Suprapubic skin (tissue), 4 donors: ENCODE data around the gene PAFAH1B1. TPM values are rescaled to one million over a fixed set of nuclear protein-coding genes. Genes with fewer than 3 reads are reported as not detected.
"Not testable (repeated sequence)": the region's sequence is repeated elsewhere in the genome, so short reads cannot be mapped to it uniquely, and the experiment has no call there.

ENCODE experiments used
- DNase-seq, 2 donors: peaks; one replicate each; pipeline ENCODE4 v3.0.0-alpha.2; 2019; ENCODE audit warnings: low spot score in 2 of 2
- H3K27ac ChIP-seq: fragments of 200-600 bp; sonication (generic); one replicate; pipeline ENCODE4 v1.5.1; 2019
- H3K27me3 ChIP-seq: fragments of 200-600 bp; sonication (generic); one replicate; pipeline ENCODE4 v1.5.1; 2019
- H3K36me3 ChIP-seq: fragments of 200-600 bp; sonication (generic); one replicate; pipeline ENCODE4 v1.5.1; 2019
- H3K4me1 ChIP-seq: fragments of 200-600 bp; sonication (generic); one replicate; pipeline ENCODE4 v1.5.1; 2019
- H3K4me3 ChIP-seq: fragments of 200-600 bp; sonication (generic); one replicate; pipeline ENCODE4 v1.5.1; 2019; ENCODE audit warnings: mild to moderate bottlenecking
- H3K9me3 ChIP-seq: fragments of 200-600 bp; sonication (generic); one replicate; pipeline ENCODE4 v1.5.1; 2019
- CTCF ChIP-seq, 2 donors: fragments of 200-600 bp in 1 of 2; fragments of 450-650 bp in 1 of 2; sonication (generic) in 1 of 2; IDR thresholded peaks; one replicate each; pipeline ENCODE4 v1.5.1; 2016 to 2019; ENCODE audit warnings: antibody characterized with exemption in 2 of 2, mild to moderate bottlenecking in 1 of 2, moderate library complexity in 1 of 2
- EP300 ChIP-seq: sonication (generic); formaldehyde crosslinking; IDR thresholded peaks from one replicate; pipeline ENCODE4 v1.6.1; 2017; ENCODE audit warnings: antibody characterized with exemption
- POLR2A ChIP-seq, 2 donors: fragments of 450-650 bp; IDR thresholded peaks; one replicate each; pipeline ENCODE4 v1.6.1; 2017; ENCODE audit warnings: antibody characterized with exemption in 2 of 2, mild to moderate bottlenecking in 2 of 2, moderate library complexity in 2 of 2
- POLR2AphosphoS5 ChIP-seq, 3 donors: sonication (generic); formaldehyde crosslinking; IDR thresholded peaks; one replicate each; pipeline ENCODE4 v1.6.1; 2017; ENCODE audit warnings: antibody characterized with exemption in 3 of 3
- WGBS: methylation state at CpG from one replicate; pipeline ENCODE4 v1.1.5; 2018; 5-methylcytosine and 5-hydroxymethylcytosine counted together
- total RNA-seq, 4 donors: library from RNA; depleted of rRNA; stranded (reverse); fragments of >200 nt; gene quantifications; one replicate each; pipeline ENCODE4 v1.1.0, GENCODE V29; 2016

The PAFAH1B1 gene
- total RNA-seq, 4 donors from 2014 or later: 97.4 to 283 (median 125) TPM

DNA sequence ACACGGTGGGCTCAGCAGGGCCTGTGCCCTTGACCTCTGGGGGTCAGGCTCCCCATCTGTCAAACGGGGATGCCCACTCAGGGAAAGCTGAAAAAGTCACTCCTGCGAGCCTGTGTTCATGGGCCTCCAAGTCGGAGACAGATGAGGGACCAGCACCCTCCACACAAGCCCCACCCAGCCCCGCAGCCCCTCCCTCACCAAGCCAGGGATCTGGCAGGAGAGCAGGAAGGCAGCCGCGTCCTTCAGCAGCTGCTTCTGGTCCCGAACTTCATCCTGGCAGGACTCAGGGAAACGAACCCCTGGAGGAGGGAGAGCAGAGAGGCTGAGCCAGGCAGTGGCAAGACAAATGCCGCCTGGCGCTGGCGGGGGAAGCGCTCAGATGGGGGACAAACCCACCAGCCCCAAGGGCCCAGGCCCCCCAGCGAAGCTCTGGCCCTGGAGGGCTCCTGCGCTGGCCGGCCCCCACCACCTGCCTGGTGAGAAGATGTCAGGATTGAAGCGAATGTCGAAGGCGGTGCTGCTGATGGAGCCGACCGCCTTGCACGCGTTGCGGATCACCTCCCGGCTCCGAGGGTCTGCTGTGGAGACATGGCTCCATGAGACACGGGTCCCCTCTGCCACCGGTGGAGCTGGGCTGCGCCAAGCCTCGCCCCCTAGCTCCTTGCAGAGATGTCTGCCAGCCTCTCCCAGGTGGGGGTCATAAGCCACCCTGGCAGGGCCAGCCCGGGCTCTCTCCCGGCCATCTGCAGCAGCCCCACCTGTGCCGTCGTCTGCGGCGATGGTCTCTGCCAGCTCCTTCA, 102.7 kb downstream of the PAFAH1B1 start:
- H3K4me1 ChIP-seq: no peaks in the 10 kb centered on the region
- DNase-seq: peak; percentile 57 to 77
- TF ChIP-seq CTCF (IDR thresholded peaks at IDR 0.05) (no peak), EP300 (no peak), POLR2AphosphoS5 (IDR thresholded peaks at IDR 0.05) (no peak), POLR2A (IDR thresholded peaks at IDR 0.05) (no peak)
- H3K27ac ChIP-seq: no peak overlapping the region
- H3K4me3 ChIP-seq: no peak overlapping the region
- peaks cover 100% of the 10 kb centered on the region for H3K36me3 ChIP-seq
- no peaks in the 10 kb centered on the region for H3K9me3 ChIP-seq
- 88% methylated on average over 36 of the region's 36 CpGs for WGBS
- H3K27me3 ChIP-seq: no peaks in the 10 kb centered on the region

- H3K9me3 ChIP-seq: no peaks in the 10 kb centered on the region
- peaks cover 99% of the 10 kb centered on the region for H3K36me3 ChIP-seq
- 96% methylated on average over 33 of the region's 40 CpGs for WGBS
- H3K4me1 ChIP-seq: no peaks in the 10 kb centered on the region
- no peak overlapping the region for H3K27ac ChIP-seq
- no peak overlapping the region for H3K4me3 ChIP-seq
- DNase-seq: peak; percentile 58 to 76
- no peaks in the 10 kb centered on the region for H3K27me3 ChIP-seq
- TF ChIP-seq EP300: no peak
- TF ChIP-seq POLR2AphosphoS5 (IDR thresholded peaks at IDR 0.05): no peak
- TF ChIP-seq POLR2A (IDR thresholded peaks at IDR 0.05): no peak
- no peak for TF ChIP-seq CTCF (IDR thresholded peaks at IDR 0.05)
Measured at GRCh38 chr17:2697611-2698162, 104.2 kb downstream of the PAFAH1B1 start.

GRCh38 chr17:2699216-2699805, 105.9 kb downstream of the PAFAH1B1 start:
- not testable (repeated sequence) for H3K4me3 ChIP-seq, H3K27ac ChIP-seq, H3K9me3 ChIP-seq, H3K4me1 ChIP-seq, H3K27me3 ChIP-seq
- H3K36me3 ChIP-seq: peaks cover 99% of the 10 kb centered on the region
- DNase-seq: peak in 1 of 2 donors; percentile 31
- 87% methylated on average over 18 of the region's 18 CpGs for WGBS

DNA sequence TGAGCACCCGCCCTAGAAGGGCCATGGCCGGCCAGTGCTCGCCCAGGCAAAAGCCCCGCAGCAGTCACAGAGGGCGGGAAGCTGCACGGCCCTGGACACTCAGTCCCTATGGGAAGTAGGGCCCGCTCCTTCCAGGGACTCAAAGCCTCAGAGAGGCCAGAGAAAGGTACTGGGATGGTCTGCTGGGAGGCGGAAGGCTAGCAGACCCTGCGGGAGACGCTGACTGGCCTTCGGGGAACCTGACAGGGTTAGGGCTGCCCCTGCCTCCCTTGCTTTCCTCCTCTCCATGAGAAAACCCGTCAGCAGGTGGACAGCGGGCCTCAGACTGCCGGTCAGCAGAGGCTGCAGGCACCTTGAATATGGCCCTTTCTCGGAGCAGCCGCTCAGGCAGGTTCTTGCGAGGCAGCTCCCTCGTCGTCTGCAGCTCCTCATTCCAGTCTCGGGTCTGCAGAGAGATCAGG, 106.6 kb downstream of the PAFAH1B1 start:
- peaks cover 93% of the 10 kb centered on the region for H3K36me3 ChIP-seq
- peak; percentile 41 to 70 for DNase-seq
- H3K9me3 ChIP-seq: no peaks in the 10 kb centered on the region
- 95% methylated on average over 20 of the region's 20 CpGs for WGBS
- H3K27me3 ChIP-seq: no peaks in the 10 kb centered on the region
- TF ChIP-seq CTCF (IDR thresholded peaks at IDR 0.05): no peak
- no peak for TF ChIP-seq POLR2A (IDR thresholded peaks at IDR 0.05)
- TF ChIP-seq EP300: no peak
- no peak for TF ChIP-seq POLR2AphosphoS5 (IDR thresholded peaks at IDR 0.05)
- no peak overlapping the region for H3K4me3 ChIP-seq
- no peak overlapping the region for H3K27ac ChIP-seq
- H3K4me1 ChIP-seq: peaks cover under 1% of the 10 kb centered on the region

DNA sequence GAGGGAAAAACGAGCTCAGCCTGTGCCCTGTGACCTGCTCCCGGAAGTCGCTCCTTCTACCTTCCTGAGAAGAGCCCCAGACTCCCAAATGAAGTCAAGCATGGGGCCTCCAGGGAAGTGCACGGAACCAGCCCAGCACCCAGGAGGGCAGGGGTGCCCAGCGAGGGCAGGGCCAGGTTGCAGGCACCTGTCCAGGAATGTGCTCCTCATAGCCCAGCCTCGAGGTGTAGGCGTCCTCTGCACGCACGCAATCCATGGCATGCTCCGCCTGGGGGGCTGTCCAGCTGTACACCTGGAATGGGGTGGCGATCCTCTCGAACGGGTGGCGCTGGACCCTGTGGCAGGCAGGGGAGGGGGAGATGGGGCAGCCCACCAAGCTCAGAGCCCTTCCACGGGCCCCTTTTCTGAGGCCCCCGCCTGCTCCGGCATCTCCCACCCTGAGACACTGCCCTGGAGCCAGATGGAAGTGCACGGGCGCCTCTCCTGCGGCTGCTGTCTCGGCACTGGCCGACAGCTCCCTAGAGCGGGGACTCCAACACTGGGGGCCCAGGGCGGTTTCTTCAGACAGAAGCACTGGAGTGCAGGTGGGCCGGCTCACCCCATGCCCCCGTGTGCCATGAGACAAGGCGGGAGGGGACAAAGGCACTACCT, 107.2 kb downstream of the PAFAH1B1 start:
- TF ChIP-seq POLR2A (IDR thresholded peaks at IDR 0.05) (no peak), EP300 (no peak), POLR2AphosphoS5 (IDR thresholded peaks at IDR 0.05) (no peak), CTCF (IDR thresholded peaks at IDR 0.05) (no peak)
- H3K4me3 ChIP-seq: no peak overlapping the region
- H3K9me3 ChIP-seq: no peaks in the 10 kb centered on the region
- peak; percentile 57 to 59 for DNase-seq
- H3K27ac ChIP-seq: no peak overlapping the region
- 90% methylated on average over 18 of the region's 27 CpGs for WGBS
- H3K27me3 ChIP-seq: no peaks in the 10 kb centered on the region
- peaks cover 6% of the 10 kb centered on the region for H3K4me1 ChIP-seq
- H3K36me3 ChIP-seq: peaks cover 87% of the 10 kb centered on the region
